Hepatic stellate cell (primary cell): Measurements from ENCODE around the gene COL23A1.

ENCODE experiments used
- DNase-seq: peaks from one replicate; pipeline ENCODE4 v3.0.0; 2011; ENCODE audit warnings: low spot score

COL23A1 gene

DNA sequence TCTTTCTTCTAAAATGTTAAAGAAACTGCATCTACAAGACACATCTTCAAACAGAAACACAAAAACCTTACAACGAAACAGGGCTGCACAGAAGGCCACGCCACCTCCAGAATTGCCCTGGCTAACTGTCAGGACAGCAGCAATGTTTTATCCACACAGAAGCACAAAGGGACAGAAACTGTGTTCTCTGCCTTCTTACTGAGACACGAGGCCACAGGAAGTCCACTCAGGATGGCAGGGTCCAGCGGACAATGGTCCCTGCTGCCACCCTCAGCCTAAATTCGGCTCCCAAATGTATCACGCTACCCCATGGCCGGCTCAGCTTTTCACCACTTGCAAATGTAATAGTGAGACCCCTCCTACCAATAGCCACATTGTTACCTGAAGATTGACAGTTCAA is 197.8 kb downstream of the COL23A1 start:
- no peak for DNase-seq

DNA sequence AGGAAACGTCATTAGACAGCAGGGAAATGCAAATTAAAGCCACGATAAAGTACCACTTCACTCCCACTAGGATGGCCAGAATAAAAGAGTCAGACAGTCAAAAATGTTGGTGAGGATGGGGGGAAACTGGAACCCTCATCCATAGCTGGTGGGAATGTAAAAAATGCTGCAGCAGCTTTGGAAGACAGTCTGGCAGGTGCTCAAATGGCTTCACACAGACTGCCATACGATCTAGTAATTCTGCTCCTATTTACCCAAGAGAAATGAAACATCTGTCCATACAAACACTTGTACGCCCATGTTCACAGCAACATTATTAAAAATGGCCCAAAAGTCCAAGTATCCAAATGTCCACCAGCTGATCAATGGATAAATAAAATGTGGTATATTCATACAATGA is 198.7 kb downstream of the COL23A1 start:
- DNase-seq, result no peak

- no peak for DNase-seq
These were observed 200.4 kb downstream of the COL23A1 start for GRCh38 chr5:178389796-178390195.

DNA sequence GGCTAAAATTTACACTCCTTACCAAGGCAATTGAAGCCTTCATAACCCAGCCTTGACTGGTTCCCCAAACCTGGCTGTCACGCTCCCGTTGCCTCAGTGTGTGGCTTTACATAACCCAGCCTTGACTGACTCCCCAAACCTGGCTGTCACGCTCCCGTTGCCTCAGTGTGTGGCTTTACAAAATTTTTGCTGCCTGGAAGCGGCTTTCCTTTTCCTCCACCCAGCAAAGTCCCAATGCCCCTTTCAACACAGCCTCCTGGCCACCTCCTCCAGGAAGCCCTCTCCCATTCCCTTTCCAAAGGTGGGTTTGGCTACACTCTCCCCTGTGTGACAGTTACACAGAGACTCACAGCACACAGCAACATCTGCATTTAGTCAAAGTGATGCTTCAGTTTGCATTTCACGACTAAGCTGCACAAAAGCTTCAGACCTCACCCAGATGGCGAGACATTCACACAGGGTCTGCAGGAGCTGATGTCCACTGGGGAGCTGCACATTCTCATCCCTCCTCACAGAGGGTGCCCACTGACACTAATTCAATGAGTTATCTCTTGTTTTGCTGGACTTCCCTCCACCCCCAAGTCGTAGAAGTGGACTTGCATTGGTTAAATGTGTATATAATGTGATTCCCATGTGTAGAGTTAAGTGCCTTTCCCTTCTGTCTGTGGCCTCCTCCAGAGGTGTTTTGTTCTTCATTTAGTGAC is 201.0 kb downstream of the COL23A1 start:
- DNase-seq, result no peak

- no peak for DNase-seq
These were observed 201.7 kb downstream of the COL23A1 start for GRCh38 chr5:178388386-178389025.

DNA sequence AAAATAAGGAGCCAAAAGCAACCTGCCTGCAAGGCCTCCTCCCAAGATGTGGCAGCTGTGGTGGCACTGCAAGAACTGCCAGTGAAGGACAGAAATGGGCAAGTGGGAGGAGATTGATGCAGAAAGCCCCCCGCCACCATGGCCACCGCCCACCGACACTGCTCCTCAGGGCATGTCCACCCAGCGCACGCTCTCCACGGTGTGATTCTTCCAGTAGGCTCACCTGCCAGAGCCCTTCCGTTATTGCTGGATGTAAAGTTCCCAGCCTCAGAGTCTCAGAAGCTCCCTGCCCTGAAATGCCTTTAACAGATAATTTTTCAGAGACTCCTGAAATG is 202.4 kb downstream of the COL23A1 start:
- no peak for DNase-seq

DNA sequence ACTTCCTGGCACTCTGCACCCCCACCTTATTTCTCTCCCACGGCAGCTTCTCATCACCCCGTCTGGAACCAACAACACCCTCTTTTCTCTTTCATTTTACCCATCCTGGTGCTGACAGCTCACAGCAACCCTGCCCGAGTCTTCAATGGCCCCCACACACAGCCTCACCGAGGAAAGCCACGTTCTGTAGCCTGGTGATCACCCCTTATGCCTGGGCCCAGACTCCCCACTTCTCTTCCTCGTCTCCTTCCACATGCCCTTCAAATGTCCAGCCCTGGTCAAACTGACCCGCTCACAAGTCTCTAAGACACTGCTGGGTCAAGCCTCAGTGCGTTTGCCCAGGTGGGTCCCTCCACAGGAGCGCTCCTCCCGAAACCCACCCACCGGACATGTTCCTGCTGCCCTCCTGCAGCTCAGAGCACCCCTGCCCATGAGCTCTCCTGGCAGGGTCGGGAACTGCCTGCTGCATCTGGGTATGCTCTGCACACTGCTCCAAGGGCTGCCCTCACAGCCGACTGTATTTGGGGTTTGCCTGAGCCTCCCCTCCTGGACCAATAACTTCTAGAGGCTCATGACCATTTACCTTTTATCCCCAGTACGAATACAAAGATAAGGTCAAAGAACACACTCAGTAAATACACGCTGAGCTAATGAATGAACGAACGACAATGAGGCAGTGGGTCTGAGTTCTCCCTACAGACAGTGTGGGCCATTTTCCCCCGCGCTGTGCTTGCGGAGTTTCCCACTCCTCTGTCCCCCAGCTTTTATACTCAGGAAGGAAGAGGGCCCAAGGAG is 202.9 kb downstream of the COL23A1 start:
- DNase-seq, result no peak

- DNase-seq, result no peak
These were observed 203.8 kb downstream of the COL23A1 start for GRCh38 chr5:178386336-178386931.

- DNase-seq, result no peak
These were observed 204.7 kb downstream of the COL23A1 start for GRCh38 chr5:178385496-178385890.

GRCh38 chr5:178384816-178385495 is 205.2 kb downstream of the COL23A1 start:
- no peak for DNase-seq

DNA sequence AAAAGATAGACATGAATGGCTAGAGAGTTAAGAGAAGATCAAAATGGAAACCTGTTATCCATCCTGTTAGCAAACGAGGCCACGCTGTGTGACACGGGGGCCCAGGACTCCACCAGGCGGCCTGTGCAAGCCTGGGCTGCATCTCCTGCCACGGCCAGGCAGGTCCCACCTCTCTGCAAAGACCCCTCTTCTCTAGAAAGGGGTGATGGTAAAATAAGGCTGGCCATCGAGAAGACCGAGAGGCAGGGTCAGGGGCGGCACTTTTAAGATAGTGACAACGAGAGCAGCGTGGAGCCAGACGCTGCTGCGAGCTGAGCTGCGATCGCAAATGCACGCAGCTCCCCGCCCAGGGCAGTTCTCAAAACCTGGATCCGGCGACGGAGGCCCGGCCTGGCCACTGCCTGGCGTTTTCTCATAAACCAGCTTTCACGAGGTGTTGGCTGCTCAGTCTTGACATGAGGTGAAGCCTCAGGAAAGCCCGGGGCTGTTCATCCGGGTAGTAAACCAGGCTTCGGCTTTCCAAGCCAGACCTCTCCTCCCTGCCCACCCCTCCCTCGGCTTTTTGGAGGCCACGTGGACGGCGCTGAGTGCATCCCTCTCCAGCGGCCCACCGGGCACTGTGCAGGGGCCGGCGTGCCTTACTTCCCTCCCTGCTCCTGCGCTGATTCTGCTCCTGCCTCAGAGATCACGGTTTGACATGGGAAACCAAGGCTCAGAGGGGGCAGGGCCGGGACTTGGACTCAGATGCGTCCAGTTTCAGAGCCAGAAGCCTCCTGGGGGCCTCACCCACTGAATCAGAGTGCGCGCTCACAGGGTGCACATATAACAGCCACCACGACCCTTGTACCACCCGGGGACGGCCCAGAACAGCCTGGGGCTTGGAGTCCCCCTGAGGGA is 206.0 kb downstream of the COL23A1 start:
- no peak for DNase-seq

DNA sequence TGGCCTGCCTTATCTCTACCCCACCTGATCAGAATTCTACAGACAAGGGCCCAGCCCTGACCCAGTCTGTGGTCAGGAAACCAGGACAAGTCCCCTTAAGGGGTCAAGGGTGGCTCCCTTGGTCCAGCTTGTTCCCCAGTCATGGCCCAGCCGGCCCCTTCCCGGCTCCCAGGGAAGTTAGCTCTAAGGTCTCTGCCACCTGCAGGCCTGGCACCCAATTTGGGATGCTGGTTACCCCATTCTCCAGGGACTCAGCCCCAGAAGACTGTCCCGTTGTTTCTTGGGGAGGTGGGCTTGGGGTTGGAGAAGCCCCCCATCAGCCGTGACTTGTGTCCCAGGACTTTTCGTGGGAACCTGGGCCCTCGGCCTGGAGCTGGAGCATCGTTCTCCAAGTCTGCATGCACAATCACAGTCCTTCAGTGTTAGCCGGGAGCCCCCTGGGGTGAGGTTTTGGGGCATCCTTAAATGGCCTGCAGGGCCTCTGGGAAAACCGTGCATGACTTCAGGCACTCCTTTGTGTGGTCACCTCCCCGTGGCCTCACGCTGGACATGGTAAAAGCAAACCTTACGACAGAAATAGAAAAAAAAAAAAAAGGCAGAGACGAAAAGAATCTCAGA is 206.8 kb downstream of the COL23A1 start:
- DNase-seq, result no peak

DNA sequence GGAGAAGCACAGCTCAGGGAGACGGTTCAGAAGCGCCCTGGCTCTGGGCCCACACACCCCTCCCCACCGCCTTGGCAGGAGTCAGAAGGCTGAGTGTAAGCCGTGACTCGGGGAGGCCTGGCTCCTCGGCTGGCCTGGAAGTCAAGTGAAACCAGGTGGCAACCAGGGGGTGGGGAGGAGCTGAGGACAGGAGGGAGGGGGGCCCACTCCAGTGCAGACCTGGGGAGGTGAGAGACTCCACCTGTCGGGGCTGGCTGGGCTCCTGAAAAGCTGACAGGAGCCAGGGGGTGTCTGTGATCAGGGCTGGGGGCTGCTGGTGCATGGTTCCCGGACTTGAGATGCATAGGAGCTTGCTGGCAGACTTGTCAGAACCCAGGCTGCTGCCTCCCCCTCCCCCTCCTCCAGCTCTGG is 207.4 kb downstream of the COL23A1 start:
- no peak for DNase-seq

GRCh38 chr5:178381921-178382695 is 208.1 kb downstream of the COL23A1 start:
- DNase-seq, result no peak

GRCh38 chr5:178381206-178381605 is 209.0 kb downstream of the COL23A1 start:
- no peak for DNase-seq

GRCh38 chr5:178380541-178381074 is 209.6 kb downstream of the COL23A1 start:
- no peak for DNase-seq

DNA sequence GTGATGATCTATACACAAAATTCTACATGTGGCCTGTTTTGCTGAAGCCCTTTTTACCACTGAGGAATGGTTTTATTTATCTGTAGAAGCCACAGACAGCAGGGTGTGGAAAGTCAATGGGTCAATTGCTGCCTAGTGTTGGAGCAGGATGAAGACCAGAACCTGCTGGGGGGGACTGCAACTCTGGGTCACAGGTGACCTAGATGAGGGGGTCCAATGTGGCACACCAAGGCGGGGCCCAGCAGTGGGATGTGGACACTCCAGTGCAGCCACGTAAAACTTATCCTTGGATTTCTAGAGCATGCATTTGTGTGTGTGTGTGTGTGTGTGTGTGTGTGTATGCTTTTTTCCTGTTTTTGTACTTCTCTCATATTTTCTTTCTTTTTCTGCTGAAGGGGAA is 210.1 kb downstream of the COL23A1 start:
- DNase-seq, result no peak

GRCh38 chr5:178378527-178379484 is 211.4 kb downstream of the COL23A1 start:
- DNase-seq, result no peak
